ENCODE data around the gene ACE.

The ACE gene

GRCh38 chr17:63438092-63439051 is 38.5 kb upstream of the ACE start:
- H3K27me3 Mint-ChIP-seq (ENCODE audit: low read depth) = peaks cover 4% of the 10 kb centered on the region
- no peak overlapping the region for H3K27ac Mint-ChIP-seq
- TF ChIP-seq, protein P1, sequence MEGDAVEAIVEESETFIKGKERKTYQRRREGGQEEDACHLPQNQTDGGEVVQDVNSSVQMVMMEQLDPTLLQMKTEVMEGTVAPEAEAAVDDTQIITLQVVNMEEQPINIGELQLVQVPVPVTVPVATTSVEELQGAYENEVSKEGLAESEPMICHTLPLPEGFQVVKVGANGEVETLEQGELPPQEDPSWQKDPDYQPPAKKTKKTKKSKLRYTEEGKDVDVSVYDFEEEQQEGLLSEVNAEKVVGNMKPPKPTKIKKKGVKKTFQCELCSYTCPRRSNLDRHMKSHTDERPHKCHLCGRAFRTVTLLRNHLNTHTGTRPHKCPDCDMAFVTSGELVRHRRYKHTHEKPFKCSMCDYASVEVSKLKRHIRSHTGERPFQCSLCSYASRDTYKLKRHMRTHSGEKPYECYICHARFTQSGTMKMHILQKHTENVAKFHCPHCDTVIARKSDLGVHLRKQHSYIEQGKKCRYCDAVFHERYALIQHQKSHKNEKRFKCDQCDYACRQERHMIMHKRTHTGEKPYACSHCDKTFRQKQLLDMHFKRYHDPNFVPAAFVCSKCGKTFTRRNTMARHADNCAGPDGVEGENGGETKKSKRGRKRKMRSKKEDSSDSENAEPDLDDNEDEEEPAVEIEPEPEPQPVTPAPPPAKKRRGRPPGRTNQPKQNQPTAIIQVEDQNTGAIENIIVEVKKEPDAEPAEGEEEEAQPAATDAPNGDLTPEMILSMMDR (IDR thresholded peaks at IDR 0.05; ENCODE audit: unreplicated experiment in 3 of 3) = no peak
- no peaks in the 10 kb centered on the region for H3K9me3 Mint-ChIP-seq
- H3K4me1 Mint-ChIP-seq = peaks cover 12% of the 10 kb centered on the region
- H3K4me3 Mint-ChIP-seq = no peak overlapping the region
- no peaks in the 10 kb centered on the region for H3K36me3 Mint-ChIP-seq (ENCODE audit: low read depth)

- H3K27ac Mint-ChIP-seq = no peak overlapping the region
- H3K27me3 Mint-ChIP-seq (ENCODE audit: low read depth) = peaks cover 4% of the 10 kb centered on the region
- H3K4me1 Mint-ChIP-seq = peaks cover 5% of the 10 kb centered on the region
- TF ChIP-seq, protein P1 (IDR thresholded peaks at IDR 0.05; ENCODE audit: unreplicated experiment in 3 of 3) = no peak
- H3K36me3 Mint-ChIP-seq (ENCODE audit: low read depth) = no peaks in the 10 kb centered on the region
- H3K4me3 Mint-ChIP-seq = no peak overlapping the region
- H3K9me3 Mint-ChIP-seq = no peaks in the 10 kb centered on the region
Observed at GRCh38 chr17:63439687-63440086, 37.2 kb upstream of the ACE start.

DNA sequence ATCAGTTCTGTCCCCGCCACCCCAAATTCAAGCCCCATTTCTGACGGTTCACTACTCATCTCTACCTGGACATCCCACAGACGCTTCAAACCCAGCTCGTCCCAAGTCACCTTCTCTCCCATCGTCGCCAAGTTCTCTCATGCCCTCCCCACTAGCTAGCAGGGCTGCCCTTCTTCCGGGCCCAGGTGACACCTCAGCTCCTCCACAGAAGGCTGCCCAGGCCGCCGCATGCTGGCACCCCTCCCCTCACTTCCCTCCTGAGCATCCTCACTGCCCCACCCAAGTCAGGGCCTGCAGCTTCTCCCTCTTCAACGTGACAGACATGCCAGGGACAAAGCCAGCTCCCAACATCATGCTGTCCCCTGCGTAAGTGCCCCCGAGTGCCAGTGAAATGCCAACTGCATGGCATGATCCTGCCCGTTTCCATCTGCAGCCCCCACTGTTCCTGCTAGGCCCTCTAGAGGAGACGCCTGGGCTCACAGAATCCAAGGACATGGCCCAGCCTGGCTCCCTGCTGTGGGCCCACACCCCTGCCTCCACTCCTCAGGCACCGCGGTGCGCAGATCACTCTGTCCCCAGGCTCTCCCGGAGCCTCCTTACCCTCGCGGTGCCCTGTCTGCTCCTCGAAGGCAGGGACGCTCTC is 36.6 kb upstream of the ACE start:
- no peaks in the 10 kb centered on the region for H3K36me3 Mint-ChIP-seq (ENCODE audit: low read depth)
- TF ChIP-seq, protein P1 (IDR thresholded peaks at IDR 0.05; ENCODE audit: unreplicated experiment in 3 of 3) = no peak

GRCh38 chr17:63440770-63441335 is 36.0 kb upstream of the ACE start:
- H3K9me3 Mint-ChIP-seq = no peaks in the 10 kb centered on the region
- TF ChIP-seq, protein P1 (IDR thresholded peaks at IDR 0.05; ENCODE audit: unreplicated experiment in 3 of 3) = no peak
- no peaks in the 10 kb centered on the region for H3K36me3 Mint-ChIP-seq (ENCODE audit: low read depth)
- H3K4me3 Mint-ChIP-seq = no peak overlapping the region
- peaks cover 7% of the 10 kb centered on the region for H3K27me3 Mint-ChIP-seq (ENCODE audit: low read depth)
- no peak overlapping the region for H3K27ac Mint-ChIP-seq
- H3K4me1 Mint-ChIP-seq = peaks cover 11% of the 10 kb centered on the region

More for the DNA sequence above, 36.6 kb upstream of the ACE start:
- Mint-ChIP-seq H3K4me3 (no peak overlapping the region), H3K27me3 (ENCODE audit: low read depth) (peaks cover 7% of the 10 kb centered on the region), H3K4me1 (peaks cover 11% of the 10 kb centered on the region), H3K9me3 (no peaks in the 10 kb centered on the region), H3K27ac (no peak overlapping the region)

GRCh38 chr17:63441654-63442053 is 35.2 kb upstream of the ACE start:
- Mint-ChIP-seq H3K36me3 (ENCODE audit: low read depth) (no peaks in the 10 kb centered on the region), H3K4me1 (peaks cover 11% of the 10 kb centered on the region), H3K27ac (no peak overlapping the region), H3K9me3 (no peaks in the 10 kb centered on the region), H3K27me3 (ENCODE audit: low read depth) (peaks cover 7% of the 10 kb centered on the region), H3K4me3 (no peak overlapping the region)
- TF ChIP-seq, protein P1 (IDR thresholded peaks at IDR 0.05; ENCODE audit: unreplicated experiment in 3 of 3) = no peak
